Panc1 (cell line): ENCODE measurements around the gene SRP54.

Source experiments
- POLR2AphosphoS5 ChIP-seq: IDR thresholded peaks from 2 replicates; pipeline ENCODE4 v1.6.1; 2012; ENCODE audit warnings: mild to moderate bottlenecking, low read depth, low read length, moderate library complexity
- SIN3A ChIP-seq: IDR thresholded peaks from 2 replicates; pipeline ENCODE4 v1.6.1; 2012; ENCODE audit warnings: low read depth, mild to moderate bottlenecking, low read length, moderate library complexity, borderline replicate concordance; ENCODE audit not compliant: insufficient read depth
- TCF7L2 ChIP-seq: IDR thresholded peaks from 2 replicates; pipeline ENCODE4 v1.6.1; 2011; ENCODE audit warnings: mild to moderate bottlenecking, low read depth, low read length, inconsistent platforms
- TF ChIP-seq, protein P1 (sequence below): fragments of 450-650 bp; IDR thresholded peaks from 2 replicates; pipeline ENCODE4 v1.5.1; 2017; ENCODE audit warnings: mild to moderate bottlenecking

DNA sequence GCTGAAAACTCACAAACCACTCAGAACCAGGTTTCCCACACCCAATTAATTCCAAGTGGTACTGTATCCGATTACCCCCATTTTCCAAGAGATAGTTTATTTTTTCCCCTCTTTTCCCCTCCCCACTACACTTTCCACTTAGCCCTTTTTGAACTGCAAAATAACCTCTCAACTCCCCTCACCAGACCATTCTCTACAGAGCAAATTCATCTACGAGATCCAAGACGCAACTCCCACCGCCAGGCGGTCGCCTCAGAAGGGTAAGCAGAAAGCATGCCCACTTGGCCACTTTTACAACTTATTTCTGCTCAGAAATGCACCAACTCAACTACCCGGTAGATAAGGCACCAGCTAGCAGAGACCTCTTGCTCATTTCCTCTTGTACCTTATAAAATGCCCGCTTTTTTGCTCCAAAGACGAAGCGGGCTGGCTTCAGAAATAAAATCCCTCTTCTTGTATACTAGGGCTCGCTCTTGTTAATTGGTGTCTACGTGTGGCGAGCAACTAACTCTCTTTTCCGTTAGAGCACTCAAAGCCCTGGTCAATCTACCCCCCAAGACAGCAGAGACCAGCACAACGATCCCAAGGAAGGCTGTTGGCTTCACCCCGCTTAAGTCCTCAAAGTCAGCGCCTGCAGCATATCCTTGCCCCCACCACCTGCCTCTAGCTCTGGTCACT lies 910 bp upstream of the SRP54 start:
- TF ChIP-seq, protein P1, sequence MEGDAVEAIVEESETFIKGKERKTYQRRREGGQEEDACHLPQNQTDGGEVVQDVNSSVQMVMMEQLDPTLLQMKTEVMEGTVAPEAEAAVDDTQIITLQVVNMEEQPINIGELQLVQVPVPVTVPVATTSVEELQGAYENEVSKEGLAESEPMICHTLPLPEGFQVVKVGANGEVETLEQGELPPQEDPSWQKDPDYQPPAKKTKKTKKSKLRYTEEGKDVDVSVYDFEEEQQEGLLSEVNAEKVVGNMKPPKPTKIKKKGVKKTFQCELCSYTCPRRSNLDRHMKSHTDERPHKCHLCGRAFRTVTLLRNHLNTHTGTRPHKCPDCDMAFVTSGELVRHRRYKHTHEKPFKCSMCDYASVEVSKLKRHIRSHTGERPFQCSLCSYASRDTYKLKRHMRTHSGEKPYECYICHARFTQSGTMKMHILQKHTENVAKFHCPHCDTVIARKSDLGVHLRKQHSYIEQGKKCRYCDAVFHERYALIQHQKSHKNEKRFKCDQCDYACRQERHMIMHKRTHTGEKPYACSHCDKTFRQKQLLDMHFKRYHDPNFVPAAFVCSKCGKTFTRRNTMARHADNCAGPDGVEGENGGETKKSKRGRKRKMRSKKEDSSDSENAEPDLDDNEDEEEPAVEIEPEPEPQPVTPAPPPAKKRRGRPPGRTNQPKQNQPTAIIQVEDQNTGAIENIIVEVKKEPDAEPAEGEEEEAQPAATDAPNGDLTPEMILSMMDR: no peak
- no peak for TF ChIP-seq SIN3A
- no peak for TF ChIP-seq TCF7L2
- no peak for TF ChIP-seq POLR2AphosphoS5
